NCI-H1930 (cell line): ENCODE measurements around the gene VCP.

Experiments used
- DNase-seq, 2 experiments: peaks; one replicate each; lab custom pipeline; 2025; lab: John Stamatoyannopoulos, UW

The VCP gene

DNA sequence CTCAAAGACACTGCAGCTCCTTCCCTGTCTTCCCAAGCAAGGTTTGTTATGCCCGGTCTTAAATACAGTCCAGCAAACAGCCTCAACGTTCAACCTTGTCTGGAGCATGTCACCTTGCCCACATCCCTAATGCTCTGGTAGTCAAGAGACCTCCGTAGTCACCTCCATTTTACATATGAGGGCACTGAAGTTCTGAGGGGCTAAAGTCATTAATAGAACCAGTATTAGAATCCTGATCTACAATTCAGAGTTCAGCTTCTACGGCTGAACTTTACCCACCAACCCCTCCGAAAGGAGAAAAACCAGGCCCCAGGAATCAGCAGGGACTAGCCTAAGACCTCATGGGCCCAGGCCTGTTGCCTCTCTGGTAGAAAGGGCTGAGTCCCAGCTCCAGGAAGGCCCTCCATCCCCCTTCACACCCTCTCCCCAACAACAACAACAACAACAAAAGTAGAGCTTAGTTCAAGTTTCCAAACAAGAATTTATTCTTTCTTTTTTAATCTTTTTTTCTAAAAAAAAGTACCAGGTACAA is 31.3 kb upstream of the VCP start:
- DNase-seq, result no peak

DNA sequence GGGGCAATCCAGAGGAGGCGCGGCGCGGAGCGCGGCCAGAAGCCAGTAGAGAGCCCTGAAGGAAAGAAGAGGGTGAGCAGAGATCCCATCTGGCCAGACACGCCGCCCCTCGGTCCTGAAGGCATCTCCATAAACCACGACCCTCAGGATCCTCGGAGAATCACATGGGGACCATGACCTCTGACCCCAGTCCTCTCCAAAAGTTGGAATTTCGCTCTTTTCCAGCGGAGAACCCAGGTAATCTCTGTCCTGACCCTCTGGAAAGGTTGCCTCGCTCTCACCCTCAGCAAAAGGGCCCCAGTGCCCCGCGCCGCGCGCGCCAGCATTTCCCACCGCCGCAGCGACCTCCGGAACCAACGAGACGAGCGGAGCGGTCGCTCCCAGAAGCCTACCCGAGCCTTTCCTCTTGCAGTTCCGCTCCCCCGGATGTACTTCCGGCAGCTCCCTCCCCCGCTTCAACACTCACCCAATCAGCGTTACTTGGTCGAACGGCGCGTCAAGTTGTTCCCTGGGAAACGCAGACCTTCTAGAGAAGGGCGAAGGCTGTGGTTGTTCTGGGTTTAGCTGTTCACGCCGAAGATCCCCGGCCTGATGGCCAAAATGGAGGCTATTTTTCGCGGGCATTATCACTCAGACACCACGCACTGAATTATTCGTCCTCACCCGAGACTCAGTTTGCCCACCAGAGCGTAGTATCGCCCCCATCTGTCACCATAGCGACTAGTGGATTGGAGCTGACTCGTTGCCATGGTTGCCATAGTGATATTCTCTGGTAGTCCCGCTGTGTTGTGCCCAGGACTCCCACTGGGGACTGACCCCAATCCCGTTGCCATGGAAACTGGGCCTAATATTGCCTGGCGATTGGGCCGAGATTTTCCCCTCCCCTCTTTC is 30.6 kb upstream of the VCP start, which contains the start of gene STOML2:
STOML2 (minus strand) TSS at position 363 of the 891 bp plus-strand sequence; CDS start at position 326, 37 bp downstream.
- DNase-seq, result peak; percentile 93 to 95

DNA sequence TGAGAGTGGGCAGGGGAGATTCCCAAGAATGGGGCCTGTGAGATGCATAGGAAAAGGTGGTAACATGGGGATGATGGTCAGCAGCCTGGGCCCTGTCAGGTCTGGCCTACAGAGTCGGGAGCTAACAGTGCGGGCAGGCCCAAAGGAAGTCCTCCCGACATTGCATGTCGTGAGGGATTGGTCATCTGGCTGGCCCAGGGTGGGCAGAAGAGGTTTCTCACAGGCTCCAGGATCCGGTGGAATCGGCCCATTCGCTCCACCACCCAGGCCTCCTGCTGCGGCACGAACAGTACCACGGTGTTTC is 30.0 kb upstream of the VCP start:
- no peak for DNase-seq

DNA sequence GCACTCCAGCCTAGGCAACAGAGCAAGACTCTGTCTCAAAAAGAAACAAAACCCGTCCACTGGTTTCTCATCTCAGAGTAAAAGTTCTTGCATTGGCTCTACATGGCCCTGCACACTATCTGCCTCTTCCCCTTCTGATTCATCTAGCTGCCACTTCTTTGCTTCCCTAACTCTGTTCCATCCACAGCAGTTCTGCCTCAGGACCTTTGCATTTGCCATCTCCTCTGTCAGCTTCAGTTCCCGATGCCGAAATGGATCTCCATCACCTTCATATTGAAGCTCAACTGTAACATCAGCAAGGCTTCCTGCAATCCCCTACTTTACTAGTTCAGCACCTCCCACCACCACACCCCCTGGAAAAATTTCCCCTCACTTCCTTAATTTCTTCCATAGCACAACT is 25.1 kb upstream of the VCP start:
- DNase-seq, result no peak

DNA sequence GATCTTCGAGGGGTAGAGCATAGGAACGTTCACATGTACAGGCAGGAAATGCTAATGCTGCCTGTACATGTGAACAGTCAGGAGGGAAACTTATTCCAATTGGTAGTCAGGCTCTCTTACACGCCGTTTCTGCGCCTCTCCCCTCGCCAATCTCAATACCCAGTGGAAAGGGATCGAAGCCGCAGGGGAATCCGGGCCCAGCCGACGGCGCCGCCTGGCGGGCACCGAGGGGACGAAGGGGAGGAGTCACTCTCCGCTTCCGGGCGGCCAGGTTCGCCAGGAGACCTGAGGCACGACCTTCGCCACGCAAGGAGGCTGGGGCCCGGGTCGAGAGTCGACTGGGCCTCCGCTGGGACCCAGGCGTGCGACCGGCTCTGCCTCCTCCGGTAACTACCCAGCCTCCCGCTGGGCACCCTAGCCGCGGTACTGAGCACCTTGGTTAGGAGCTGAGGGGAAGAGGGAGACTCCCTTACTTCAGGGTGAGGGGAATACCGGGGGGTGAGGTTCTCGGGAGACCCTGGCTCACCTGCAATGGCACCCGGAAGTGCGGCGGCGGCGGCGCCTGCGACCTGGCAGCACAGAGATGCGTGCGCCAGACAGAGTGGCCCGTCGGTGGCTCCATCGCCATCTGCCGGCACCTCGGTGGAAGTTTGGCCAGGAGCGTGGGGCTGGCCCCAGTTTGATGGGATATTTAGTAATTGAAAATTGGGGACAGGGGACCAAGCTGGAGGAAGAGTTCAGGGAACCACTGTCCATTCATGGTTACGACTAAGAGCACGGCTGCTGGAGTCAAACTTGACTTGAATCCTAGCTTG is 23.8 kb upstream of the VCP start, which contains the start of gene PIGO:
PIGO (minus strand) TSS at position 557 of the 815 bp plus-strand sequence. CDS start 1,026 bp downstream, outside the sequence.
- DNase-seq, result peak; percentile 86 to 90

DNA sequence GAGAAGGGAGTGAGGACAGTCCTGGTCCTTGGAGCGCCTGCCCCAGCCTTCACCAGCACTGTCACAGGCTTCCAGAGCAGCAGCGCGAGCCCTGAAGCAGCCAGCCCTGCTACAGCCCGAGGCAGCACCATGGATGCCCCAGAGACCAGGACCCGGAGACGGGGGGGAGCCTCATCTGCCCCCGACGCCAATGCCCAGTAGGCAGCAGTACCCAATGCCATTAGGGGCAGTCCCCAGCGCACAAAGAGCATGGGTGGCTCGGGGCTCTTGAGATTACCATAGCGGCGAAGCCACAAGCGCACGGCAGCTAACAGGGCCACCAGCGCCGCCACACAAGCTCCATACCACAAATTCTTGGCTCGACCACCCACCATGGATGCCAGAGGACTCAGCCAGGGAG is 19.1 kb upstream of the VCP start:
- no peak for DNase-seq

DNA sequence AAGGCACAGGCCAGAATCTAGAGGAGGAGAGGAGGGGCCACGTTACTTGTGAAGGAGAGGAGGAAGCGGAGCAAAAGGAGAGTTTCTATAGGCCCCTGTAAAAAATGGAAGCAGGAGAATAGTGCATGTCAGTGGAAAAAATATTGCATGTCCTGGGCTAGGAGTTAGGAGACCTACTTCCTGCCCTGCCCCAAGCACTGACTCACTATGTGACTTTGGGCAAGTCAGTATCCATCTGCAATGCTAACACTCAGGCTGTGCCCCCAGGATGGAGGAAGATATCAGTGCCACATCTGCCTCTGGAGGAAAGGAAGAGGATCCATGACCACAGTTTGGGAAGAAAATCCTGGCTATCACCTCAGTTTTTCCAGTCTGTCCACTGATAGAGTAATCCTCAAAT is 17.0 kb upstream of the VCP start:
- DNase-seq, result no peak

DNA sequence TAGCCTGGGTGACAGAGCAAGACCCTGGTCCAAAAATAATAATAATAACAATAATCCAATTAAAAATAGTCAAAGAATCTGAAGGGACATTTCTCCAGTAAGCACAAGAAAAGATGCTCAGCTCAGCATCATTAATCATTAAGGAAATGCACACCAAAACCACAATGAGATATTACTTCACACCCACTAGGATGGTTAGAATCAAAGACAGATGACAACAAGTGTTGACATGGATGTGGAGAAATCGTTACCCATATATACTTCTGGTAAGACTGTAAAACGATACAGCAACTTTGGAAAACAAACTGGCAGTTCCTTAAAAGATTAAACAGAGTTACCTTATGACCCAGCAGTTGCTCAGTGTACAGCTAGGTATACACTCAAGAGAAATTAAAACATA is 12.7 kb upstream of the VCP start:
- no peak for DNase-seq

DNA sequence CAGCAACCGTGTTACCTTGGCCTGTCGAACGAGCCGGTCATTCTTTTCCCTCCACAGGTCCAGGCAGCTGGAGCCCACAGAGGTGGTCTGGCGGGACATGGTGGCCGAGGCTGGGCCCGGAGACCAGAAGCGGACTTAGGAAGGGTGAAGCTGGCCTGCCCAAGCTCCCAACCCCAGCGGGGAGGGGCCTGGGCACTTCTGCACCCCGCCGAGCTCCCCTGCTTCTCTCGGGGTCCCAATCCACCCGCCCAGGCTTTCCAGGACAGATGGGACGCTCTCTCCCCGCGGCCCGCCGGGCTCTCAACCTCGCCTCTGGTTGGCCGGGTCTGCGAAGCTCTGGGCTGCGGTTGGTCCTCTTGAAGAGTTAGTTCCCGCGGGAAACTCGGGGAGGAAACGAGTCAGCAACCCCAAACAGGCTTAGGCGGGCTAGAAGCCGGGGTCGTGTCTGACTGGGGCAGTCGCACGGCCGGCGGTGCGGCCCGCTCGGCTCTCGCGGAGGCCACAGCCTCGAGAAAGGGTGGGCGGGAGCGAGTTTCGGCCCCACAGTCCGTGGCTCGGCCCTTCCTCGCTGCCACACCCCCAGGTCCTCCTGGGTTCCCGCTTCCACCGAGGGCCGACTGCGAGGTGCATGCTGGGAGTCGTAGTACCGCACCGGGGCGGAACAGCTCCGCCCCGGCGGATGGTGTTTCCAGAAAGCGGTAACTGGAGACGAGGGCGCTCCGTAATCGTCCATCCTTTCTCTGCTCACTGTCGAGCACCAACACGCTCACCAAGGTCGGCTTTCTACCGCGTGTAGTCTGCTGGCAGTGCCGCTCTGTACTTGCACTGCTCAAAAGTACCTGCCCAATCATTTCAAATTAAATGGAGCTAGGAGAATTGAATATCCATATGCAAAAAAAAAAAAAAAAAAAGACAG is 7.3 kb upstream of the VCP start, which contains the start of gene FANCG:
FANCG (minus strand) TSS at position 517 of the 916 bp plus-strand sequence; CDS start at position 99, 418 bp downstream.
- peak; percentile 86 to 93 for DNase-seq

DNA sequence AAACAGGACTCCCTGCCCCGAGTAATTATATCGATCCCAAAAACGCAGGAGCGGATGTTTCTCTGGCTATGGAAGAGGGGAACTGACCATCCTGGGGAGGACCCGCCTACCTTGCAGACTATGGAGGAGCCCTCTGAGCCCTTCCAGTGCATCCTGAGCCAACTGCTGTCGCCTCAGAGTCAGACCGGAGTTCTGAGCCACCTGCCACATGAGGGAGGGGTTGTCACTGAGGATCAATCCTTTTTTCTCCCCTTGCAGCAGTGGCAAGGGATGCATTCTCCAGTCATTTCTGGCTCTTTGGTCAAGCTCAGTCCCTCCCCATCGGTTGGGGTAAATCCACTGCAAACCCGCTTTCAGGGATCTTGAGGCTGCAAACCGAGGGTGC is 6.6 kb upstream of the VCP start:
- no peak for DNase-seq

DNA sequence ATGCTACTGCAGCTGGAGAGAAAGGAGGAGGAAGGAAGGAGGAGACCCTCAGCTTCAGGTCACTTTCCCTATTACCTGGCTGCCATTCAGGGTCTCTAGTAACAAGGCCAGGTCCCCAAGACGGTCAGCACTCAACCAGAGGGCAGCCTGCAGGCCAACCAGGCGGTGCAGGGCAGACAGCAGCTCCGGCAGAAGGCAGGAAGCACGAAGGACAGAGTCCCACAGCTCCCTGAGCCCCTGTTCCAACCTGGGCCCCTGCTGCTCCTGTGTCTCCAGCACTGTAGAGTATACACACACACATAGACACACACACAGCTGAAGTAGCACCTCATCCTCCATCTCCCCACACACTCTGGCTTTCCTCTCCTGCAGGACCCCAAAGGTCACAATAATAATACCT is 5.6 kb upstream of the VCP start:
- no peak for DNase-seq

DNA sequence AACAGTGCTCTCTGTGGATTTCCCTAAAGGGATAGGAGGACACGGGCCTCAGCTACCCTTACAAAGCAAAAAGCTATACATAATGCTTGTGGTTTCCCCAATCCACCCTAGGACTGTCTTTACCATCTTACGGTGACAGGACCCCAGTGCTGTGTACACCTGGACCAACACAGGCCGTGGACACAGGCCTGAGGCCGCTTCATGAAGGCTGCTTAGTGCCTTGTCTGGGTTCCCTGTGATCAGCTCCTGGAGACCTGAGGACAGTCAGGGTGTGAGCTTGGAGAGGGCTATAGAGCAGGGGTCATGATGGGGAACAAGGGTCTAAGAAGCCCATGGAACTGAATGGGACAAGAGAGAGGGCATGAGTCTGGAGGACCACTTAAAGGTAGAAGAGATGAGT is 4.4 kb upstream of the VCP start:
- no peak for DNase-seq

DNA sequence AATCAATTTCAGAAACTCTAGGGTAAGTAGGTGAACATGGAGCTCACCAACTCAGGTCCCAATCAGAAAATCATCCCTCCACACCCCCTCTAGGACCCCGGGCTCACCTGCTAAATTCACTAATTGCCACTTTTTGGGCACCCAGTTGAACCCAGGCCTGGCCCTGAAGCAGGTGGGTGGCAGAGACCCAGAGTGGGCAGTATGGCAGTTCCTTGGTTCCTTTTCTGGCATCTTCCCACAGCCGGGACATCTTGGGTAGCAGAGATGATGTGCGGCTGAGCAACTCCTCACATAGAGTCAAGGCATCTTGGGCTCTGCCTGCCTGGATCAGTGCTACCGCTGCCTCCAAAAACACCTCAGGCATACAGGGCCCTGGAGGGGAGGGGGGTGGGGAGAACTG is 2.9 kb upstream of the VCP start:
- no peak for DNase-seq

DNA sequence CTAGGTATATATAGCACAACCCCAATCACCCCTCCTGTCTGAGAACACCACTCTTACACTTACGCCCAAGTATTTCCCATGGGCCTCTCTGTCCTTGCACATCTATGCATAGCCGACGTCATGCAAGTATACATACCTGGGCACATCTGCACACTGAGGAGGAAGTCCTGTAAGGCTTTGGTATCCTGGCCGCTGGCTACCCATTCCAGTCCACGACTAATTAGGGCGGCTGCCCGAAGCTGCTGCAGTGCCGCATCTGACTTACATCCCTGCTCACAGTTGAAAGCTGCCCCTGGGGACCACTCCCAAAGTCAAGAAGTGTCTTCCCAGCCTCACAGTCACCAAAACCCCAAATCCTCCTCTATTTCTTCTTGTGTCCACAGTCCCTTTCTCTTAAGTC is 2.4 kb upstream of the VCP start:
- DNase-seq, result no peak

DNA sequence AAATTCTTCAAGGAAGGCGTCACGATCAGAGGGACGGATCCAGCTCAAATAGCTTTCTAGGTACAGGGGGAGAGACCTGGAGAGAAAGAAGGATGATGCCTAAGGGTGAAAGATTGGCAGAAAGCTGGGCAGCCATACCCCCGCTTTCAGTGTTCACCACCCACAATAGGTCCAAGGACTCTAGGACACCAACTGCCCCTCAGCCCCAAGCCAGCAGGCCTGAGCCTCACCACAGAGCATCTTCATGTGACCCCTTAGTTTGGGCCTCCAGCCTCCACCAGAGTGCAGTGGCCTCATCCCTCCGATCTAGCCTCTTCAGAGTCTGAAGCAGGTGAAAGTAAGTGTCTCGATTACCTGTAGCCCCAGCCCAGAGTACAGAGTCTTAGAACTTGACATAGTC is 1.7 kb upstream of the VCP start:
- no peak for DNase-seq

DNA sequence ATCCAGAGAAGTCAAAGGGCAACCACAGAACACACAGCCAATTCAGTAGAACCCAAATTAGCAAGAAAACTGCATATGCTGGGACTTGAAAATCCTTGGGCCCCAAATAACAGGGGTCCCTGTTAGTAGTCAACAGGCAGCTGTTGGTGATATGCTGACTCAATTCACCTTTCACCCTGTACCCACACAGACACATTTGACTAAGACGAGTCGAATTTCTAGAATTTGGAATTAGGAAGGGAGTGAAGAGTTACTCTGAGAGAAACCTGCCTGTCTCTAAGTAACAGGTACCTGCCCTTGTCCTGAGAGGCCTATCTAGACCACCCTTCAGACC is 821 bp upstream of the VCP start:
- no peak for DNase-seq

DNA sequence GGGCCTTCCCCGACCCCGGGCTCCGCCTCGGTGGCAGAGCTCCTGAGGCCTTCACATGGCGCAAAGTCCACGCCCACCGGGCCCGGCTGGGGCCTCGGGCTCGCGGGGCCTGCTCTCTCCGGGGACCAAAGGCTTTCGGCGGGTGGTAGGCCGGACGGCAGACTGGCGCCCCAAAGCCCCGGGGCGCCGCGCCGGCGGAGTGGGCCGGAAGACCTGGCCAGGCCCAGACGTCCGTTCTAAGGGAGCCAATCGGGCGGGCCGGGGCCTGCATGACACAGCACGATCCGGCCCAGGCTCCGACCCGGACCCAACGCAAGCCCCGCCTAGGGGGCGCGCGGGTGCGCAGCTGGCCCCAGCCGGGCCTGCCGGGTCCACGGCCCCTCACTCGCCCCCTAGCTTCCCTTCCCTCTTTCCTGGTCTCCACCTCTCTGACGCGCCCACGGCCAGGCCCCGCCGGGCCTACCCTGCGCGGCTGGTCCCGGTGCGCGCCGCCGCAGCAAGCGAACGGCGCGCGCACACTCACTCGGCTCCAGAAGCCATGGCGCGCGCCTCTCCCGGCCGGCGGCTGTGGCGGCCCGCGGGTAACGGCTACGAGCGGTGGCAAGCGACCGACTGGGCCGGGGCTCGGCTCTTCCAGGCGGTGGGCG is 488 bp downstream of the VCP start:
- peak; percentile 68 to 82 for DNase-seq

DNA sequence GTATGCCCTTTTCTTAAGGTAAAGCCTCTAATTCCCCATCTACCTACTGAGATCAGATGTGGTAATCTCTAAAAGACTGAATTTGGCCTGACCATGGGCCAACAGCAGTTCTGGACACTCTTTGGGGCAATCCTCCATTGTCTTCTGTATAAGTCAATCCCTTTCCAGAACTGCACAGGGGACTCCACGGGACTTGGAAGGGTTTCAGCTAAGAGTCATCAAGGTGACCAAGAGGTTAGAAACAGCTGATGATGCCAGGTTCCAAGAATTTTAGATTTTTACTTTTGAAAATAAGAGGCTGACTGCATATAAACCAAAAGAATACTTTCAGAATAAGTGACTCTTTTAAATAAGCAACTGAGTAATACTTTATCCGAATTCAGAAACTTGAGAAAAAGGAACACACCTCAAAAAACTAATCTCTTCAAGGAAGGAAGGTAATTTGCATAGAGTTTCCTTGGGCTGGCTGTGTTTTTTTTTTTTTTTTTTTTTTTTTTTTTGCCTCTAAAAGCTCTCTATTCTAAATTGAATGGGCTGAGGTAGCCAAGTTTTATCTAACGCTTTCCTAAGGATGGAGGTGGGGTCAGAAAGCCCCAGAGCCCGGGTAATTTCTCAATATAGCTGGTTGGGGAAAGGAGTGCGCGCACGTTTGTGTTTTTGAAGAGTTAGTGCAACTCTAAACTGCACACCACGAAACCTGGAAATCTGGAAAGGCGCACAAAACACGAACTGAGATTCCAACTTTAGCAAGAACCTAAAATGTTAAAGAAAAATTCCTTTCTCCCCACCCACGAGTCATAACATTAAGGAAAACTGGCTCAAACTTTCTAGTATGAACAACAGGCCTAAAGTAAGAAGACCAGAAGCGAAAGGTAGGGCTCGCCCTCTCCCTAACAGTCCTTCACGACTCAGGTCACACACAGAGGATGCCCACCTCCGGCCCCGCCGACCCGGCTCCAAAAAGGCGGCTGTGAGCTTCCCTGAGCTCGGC is 1.3 kb downstream of the VCP start:
- no peak for DNase-seq

DNA sequence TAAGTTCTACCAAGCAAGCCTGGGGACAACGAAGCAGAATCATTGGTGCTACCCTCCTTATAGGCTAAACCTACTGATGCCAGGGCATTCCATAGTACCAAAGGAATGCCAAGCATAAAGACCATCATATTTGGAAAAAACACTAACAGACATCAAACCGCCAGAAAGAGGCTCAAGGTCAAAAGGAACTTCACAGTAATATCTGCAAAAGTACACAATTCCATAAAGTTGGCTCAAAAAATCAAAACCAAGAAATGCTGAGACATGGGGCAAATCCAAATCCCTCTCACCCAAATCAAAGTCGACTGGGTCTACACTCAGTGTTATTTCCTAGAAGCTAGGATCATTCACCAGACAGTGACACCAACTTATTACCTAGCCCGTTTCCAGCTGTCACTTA is 3.4 kb downstream of the VCP start:
- no peak for DNase-seq

DNA sequence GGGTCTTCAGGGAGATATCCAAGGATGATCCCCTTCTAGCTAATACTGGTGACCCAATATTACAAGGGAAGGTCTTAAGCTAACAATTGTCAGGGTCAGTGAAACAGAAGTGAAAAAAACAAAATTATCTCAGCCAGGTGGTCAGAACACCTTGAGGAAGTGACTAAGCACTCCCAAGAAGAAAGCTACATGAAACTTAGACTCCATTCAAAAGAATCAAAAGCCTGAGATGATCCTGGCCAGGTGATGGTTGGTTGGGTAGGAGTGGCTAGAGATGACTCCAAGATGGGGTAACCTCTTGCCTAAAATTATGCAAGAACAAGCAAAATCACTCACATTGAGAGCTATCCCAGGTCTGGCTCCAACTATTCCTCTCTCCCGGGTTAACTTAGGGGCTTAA is 5.4 kb downstream of the VCP start:
- no peak for DNase-seq
